Keratinocyte (primary cell): ENCODE results near the gene MYL12A. TPM values are rescaled to one million over a fixed set of nuclear protein-coding genes. Genes with fewer than 3 reads are reported as not detected.

Experiments
- DNase-seq: peaks from one replicate; pipeline ENCODE4 v3.0.0-alpha.2; 2011; ENCODE audit warnings: low read depth, missing footprints, low spot score
- FAIRE-seq: peaks from 2 replicates; lab custom pipeline; 2011; peaks lifted over from hg19 to GRCh38; lab: Jason Lieb, UNC
- H2AFZ ChIP-seq: 2 replicates; pipeline ENCODE4 v1.6.0; 2012; ENCODE audit warnings: low read length, control low read depth, inconsistent platforms; ENCODE audit not compliant: control insufficient read depth
- H3K27ac ChIP-seq: 2 replicates; pipeline ENCODE4 v1.5.1; 2011; ENCODE audit warnings: low read length; ENCODE audit not compliant: control insufficient read depth, insufficient read depth
- H3K27me3 ChIP-seq: 3 replicates; pipeline ENCODE4 v1.6.0; 2011; ENCODE audit warnings: low read length; ENCODE audit not compliant: control insufficient read depth, insufficient read depth; ENCODE audit errors: extremely low read depth
- H3K36me3 ChIP-seq, 2 experiments: 2 replicates in 1 of 2; 3 replicates in 1 of 2; pipeline ENCODE4 v1.5.1; 2011; ENCODE audit warnings: low read length in 2 of 2, mild to moderate bottlenecking in 1 of 2; ENCODE audit not compliant: control insufficient read depth in 2 of 2, insufficient read depth in 2 of 2; ENCODE audit errors: extremely low read depth in 1 of 2
- H3K4me1 ChIP-seq: 3 replicates; pipeline ENCODE4 v1.5.1; 2011; ENCODE audit warnings: low read length; ENCODE audit not compliant: control insufficient read depth, insufficient read depth; ENCODE audit errors: extremely low read depth
- H3K4me2 ChIP-seq: 3 replicates; pipeline ENCODE4 v1.6.0; 2011; ENCODE audit warnings: low read depth, low read length; ENCODE audit not compliant: control insufficient read depth, insufficient read depth; ENCODE audit errors: extremely low read depth
- H3K4me3 ChIP-seq, 3 experiments: fragments of 200-600 bp in 1 of 3; sonication (generic) in 1 of 3; 2 replicates in 2 of 3; 3 replicates in 1 of 3; pipeline ENCODE4 v1.5.1; 2011 to 2016; ENCODE audit warnings: low read length in 3 of 3, mild to moderate bottlenecking in 3 of 3, control low read depth in 2 of 3, inconsistent platforms in 1 of 3, low read depth in 1 of 3, mixed read lengths in 1 of 3, mixed run types in 1 of 3, moderate library complexity in 1 of 3; ENCODE audit not compliant: control insufficient read depth in 2 of 3, insufficient read depth in 2 of 3; ENCODE audit errors: extremely low read depth in 1 of 3
- H3K79me2 ChIP-seq: 2 replicates; pipeline ENCODE4 v1.6.0; 2012; ENCODE audit warnings: low read length; ENCODE audit not compliant: control insufficient read depth, insufficient read depth
- H3K9ac ChIP-seq: 3 replicates; pipeline ENCODE4 v1.6.0; 2011; ENCODE audit warnings: low read length; ENCODE audit not compliant: control insufficient read depth, insufficient read depth; ENCODE audit errors: extremely low read depth
- H3K9me1 ChIP-seq: 3 replicates; pipeline ENCODE4 v1.6.0; 2011; ENCODE audit warnings: low read length; ENCODE audit not compliant: control insufficient read depth, insufficient read depth; ENCODE audit errors: extremely low read depth
- H3K9me3 ChIP-seq: 2 replicates; pipeline ENCODE4 v1.5.1; 2012; ENCODE audit warnings: low read depth, low read length; ENCODE audit not compliant: control insufficient read depth
- H4K20me1 ChIP-seq: 3 replicates; pipeline ENCODE4 v1.6.0; 2011; ENCODE audit warnings: low read length; ENCODE audit not compliant: control insufficient read depth, insufficient read depth; ENCODE audit errors: extremely low read depth
- CTCF ChIP-seq, 3 experiments: IDR thresholded peaks in 1 of 3; conservative IDR thresholded peaks in 1 of 3; optimal IDR thresholded peaks in 1 of 3; 2 replicates in 2 of 3; 3 replicates in 1 of 3; pipeline versions ENCODE3 to v1.5.1; 2011; ENCODE audit warnings: low read length in 3 of 3, mild to moderate bottlenecking in 3 of 3, moderate library complexity in 2 of 3, control low read depth in 1 of 3, inconsistent platforms in 1 of 3; ENCODE audit not compliant: insufficient read depth in 2 of 3; ENCODE audit errors: extremely low read depth in 1 of 3
- EZH2 ChIP-seq: IDR thresholded peaks from one replicate; pipeline ENCODE4 v1.6.1; 2012; ENCODE audit warnings: inconsistent platforms, mild to moderate bottlenecking, low read length, moderate library complexity
- dilution Hi-C: fragments of 300-500 bp; cut with MboI; formaldehyde crosslinking; loops from one replicate; pipeline ENCODE4 v1.7.0; 2020; ENCODE audit warnings: low sequenced_read_pairs; ENCODE audit not compliant: extremely low pct_ligation_motif_present
- polyA plus RNA-seq, 5 experiments: library from polyadenylated mRNA; depleted of rRNA in 3 of 5; stranded (reverse) in 3 of 5; stranded (forward) in 1 of 5; unstranded in 1 of 5; fragments of >200 nt; gene quantifications; 1 replicate in 1 of 5; 2 replicates in 3 of 5; 3 replicates in 1 of 5; pipeline versions ENCODE4 v1.2.1 to v1.2.3, GENCODE V29; 2011 to 2012; ENCODE audit warnings: missing spikeins in 2 of 5, low read depth in 1 of 5, low replicate concordance in 1 of 5

The MYL12A gene
- polyA plus RNA-seq, 1 donor (not counting 4 experiments of a cell fraction or from before 2014, with no cell fraction given) = 759 TPM

GRCh38 chr18:3230401-3231334 is 16.9 kb upstream of the MYL12A start:
- Histone ChIP-seq H3K79me2 (no peaks in the 10 kb centered on the region), H3K4me1 (no peaks in the 10 kb centered on the region), H2AFZ (no peak overlapping the region), H3K9ac (no peak overlapping the region), H3K4me3 (no peak overlapping the region), H3K9me1 (no peaks in the 10 kb centered on the region), H3K36me3 (no peaks in the 10 kb centered on the region), H3K9me3 (no peaks in the 10 kb centered on the region), H4K20me1 (no peaks in the 10 kb centered on the region), H3K27me3 (no peaks in the 10 kb centered on the region), H3K4me2 (no peak overlapping the region), H3K27ac (no peak overlapping the region)
- TF ChIP-seq EZH2 = no peak
- no peak for TF ChIP-seq CTCF (optimal IDR thresholded peaks at IDR 0.05 in 1 of 3, IDR thresholded peaks at IDR 0.05 in 1 of 3, conservative IDR thresholded peaks at IDR 0.05 in 1 of 3; ENCODE audit: extremely low read depth in 1 of 3, insufficient read depth in 2 of 3, low read length in 3 of 3)
- no peak for FAIRE-seq
- DNase-seq = no peak
- dilution Hi-C loops = no loop called here

GRCh38 chr18:3233004-3233403 is 14.6 kb upstream of the MYL12A start:
- H3K4me1 ChIP-seq = no peaks in the 10 kb centered on the region
- no peaks in the 10 kb centered on the region for H3K9me3 ChIP-seq
- H3K27ac ChIP-seq = no peak overlapping the region
- no peaks in the 10 kb centered on the region for H3K36me3 ChIP-seq
- no peak overlapping the region for H3K4me2 ChIP-seq
- H3K27me3 ChIP-seq = no peaks in the 10 kb centered on the region
- no peak overlapping the region for H3K4me3 ChIP-seq
- FAIRE-seq = no peak
- no peaks in the 10 kb centered on the region for H3K9me1 ChIP-seq
- no peaks in the 10 kb centered on the region for H4K20me1 ChIP-seq
- H3K79me2 ChIP-seq = no peaks in the 10 kb centered on the region
- TF ChIP-seq CTCF (optimal IDR thresholded peaks at IDR 0.05 in 1 of 3, IDR thresholded peaks at IDR 0.05 in 1 of 3, conservative IDR thresholded peaks at IDR 0.05 in 1 of 3; ENCODE audit: extremely low read depth in 1 of 3, insufficient read depth in 2 of 3, low read length in 3 of 3) (no peak), EZH2 (no peak)
- H2AFZ ChIP-seq = no peak overlapping the region
- dilution Hi-C loops = no loop called here
- no peak overlapping the region for H3K9ac ChIP-seq
- no peak for DNase-seq
